Measurements from ENCODE around the gene DYNC1H1. TPM values are rescaled to one million over a fixed set of nuclear protein-coding genes. Genes with fewer than 3 reads are reported as not detected.

The DYNC1H1 gene
- 662 TPM for total RNA-seq (ENCODE audit: unreplicated experiment)
- long read RNA-seq, partial matches to known transcripts: 72 of 74 reads
- long read RNA-seq, other reads (novel, unspliced or antisense): 1 of 74 reads

GRCh38 chr14:101964297-101965180 lies at the start of gene DYNC1H1:
DYNC1H1 (plus strand) TSS chr14:101964573; CDS start chr14:101964692, 119 bp downstream.
- H3K9me3 Mint-ChIP-seq (ENCODE audit: unreplicated experiment): no peaks in the 10 kb centered on the region
- peaks cover 8% of the 10 kb centered on the region for H3K27me3 Mint-ChIP-seq (ENCODE audit: unreplicated experiment)
- TF ChIP-seq, protein P1, sequence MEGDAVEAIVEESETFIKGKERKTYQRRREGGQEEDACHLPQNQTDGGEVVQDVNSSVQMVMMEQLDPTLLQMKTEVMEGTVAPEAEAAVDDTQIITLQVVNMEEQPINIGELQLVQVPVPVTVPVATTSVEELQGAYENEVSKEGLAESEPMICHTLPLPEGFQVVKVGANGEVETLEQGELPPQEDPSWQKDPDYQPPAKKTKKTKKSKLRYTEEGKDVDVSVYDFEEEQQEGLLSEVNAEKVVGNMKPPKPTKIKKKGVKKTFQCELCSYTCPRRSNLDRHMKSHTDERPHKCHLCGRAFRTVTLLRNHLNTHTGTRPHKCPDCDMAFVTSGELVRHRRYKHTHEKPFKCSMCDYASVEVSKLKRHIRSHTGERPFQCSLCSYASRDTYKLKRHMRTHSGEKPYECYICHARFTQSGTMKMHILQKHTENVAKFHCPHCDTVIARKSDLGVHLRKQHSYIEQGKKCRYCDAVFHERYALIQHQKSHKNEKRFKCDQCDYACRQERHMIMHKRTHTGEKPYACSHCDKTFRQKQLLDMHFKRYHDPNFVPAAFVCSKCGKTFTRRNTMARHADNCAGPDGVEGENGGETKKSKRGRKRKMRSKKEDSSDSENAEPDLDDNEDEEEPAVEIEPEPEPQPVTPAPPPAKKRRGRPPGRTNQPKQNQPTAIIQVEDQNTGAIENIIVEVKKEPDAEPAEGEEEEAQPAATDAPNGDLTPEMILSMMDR (IDR thresholded peaks at IDR 0.05; ENCODE audit: unreplicated experiment): no peak
- peaks cover 3% of the 10 kb centered on the region for H3K4me1 Mint-ChIP-seq (ENCODE audit: unreplicated experiment)
- peak within 1 kb of the TSS; percentile 94 for H3K4me3 Mint-ChIP-seq (ENCODE audit: unreplicated experiment)
- peaks cover 3% of the 10 kb centered on the region for H3K36me3 Mint-ChIP-seq (ENCODE audit: low read depth, unreplicated experiment)
- no peak within 1 kb of the TSS for H3K27ac Mint-ChIP-seq (ENCODE audit: unreplicated experiment)
- DNase-seq (ENCODE audit: low spot score): peak; percentile 94

GRCh38 chr14:101915871-101916815 lies 48.2 kb upstream of the DYNC1H1 start:
- TF ChIP-seq, protein P1 (IDR thresholded peaks at IDR 0.05; ENCODE audit: unreplicated experiment): no peak
- Mint-ChIP-seq H3K4me1 (ENCODE audit: unreplicated experiment) (peaks cover 18% of the 10 kb centered on the region), H3K27me3 (ENCODE audit: unreplicated experiment) (peaks cover 6% of the 10 kb centered on the region), H3K27ac (ENCODE audit: unreplicated experiment) (peak overlapping the region; percentile 67), H3K4me3 (ENCODE audit: unreplicated experiment) (peak overlapping the region; percentile 33), H3K36me3 (ENCODE audit: low read depth, unreplicated experiment) (peaks cover 26% of the 10 kb centered on the region), H3K9me3 (ENCODE audit: unreplicated experiment) (no peaks in the 10 kb centered on the region)
- DNase-seq (ENCODE audit: low spot score): no peak

- TF ChIP-seq, protein P1 (IDR thresholded peaks at IDR 0.05; ENCODE audit: unreplicated experiment): no peak
- Mint-ChIP-seq H3K27me3 (ENCODE audit: unreplicated experiment) (peaks cover 7% of the 10 kb centered on the region), H3K4me1 (ENCODE audit: unreplicated experiment) (peaks cover 18% of the 10 kb centered on the region), H3K36me3 (ENCODE audit: low read depth, unreplicated experiment) (peaks cover 30% of the 10 kb centered on the region), H3K9me3 (ENCODE audit: unreplicated experiment) (no peaks in the 10 kb centered on the region), H3K27ac (ENCODE audit: unreplicated experiment) (no peak overlapping the region), H3K4me3 (ENCODE audit: unreplicated experiment) (peak overlapping the region; percentile 56)
- DNase-seq (ENCODE audit: low spot score): no peak
These were observed 47.5 kb upstream of the DYNC1H1 start for GRCh38 chr14:101916816-101917412.

GRCh38 chr14:101917413-101918017 lies 46.9 kb upstream of the DYNC1H1 start:
- Mint-ChIP-seq H3K36me3 (ENCODE audit: low read depth, unreplicated experiment) (peaks cover 31% of the 10 kb centered on the region), H3K9me3 (ENCODE audit: unreplicated experiment) (no peaks in the 10 kb centered on the region), H3K4me3 (ENCODE audit: unreplicated experiment) (peak overlapping the region; percentile 56), H3K27me3 (ENCODE audit: unreplicated experiment) (peaks cover 7% of the 10 kb centered on the region), H3K27ac (ENCODE audit: unreplicated experiment) (no peak overlapping the region), H3K4me1 (ENCODE audit: unreplicated experiment) (peaks cover 18% of the 10 kb centered on the region)
- DNase-seq (ENCODE audit: low spot score): no peak
- TF ChIP-seq, protein P1 (IDR thresholded peaks at IDR 0.05; ENCODE audit: unreplicated experiment): no peak

All from endothelial cell (in vitro differentiated cells).